H1 (cell line): ENCODE measurements around the gene CNBD2. TPM values are rescaled to one million over a fixed set of nuclear protein-coding genes. Genes with fewer than 3 reads are reported as not detected.

Experiments
- CTCF ChIA-PET: fragments of 300-600 bp; sonication (Branson Sonifier 250); formaldehyde crosslinking; loops from one replicate; lab custom pipeline; 2021; ENCODE audit not compliant: partially characterized antibody; lab: Charles Lee
- POLR2A ChIA-PET: fragments of 300-600 bp; sonication (Branson Sonifier 250); formaldehyde crosslinking; loops from one replicate; lab custom pipeline; 2021; ENCODE audit warnings: inconsistent platforms; ENCODE audit not compliant: partially characterized antibody; lab: Charles Lee
- DNase-seq, 2 experiments: peaks; one replicate each; pipeline versions ENCODE4 v3.0.0 to v3.0.0-alpha.2; 2010 to 2022; ENCODE audit warnings: low spot score in 2 of 2, low read depth in 1 of 2, mixed read lengths in 1 of 2
- FAIRE-seq: peaks from 2 replicates; lab custom pipeline; 2011; peaks lifted over from hg19 to GRCh38; lab: Jason Lieb, UNC
- H2AFZ ChIP-seq: 2 replicates; pipeline ENCODE4 v1.8.1; 2012; ENCODE audit warnings: low read length, inconsistent platforms
- H2AK5ac ChIP-seq: 2 replicates; pipeline ENCODE4 v1.6.1; 2013; ENCODE audit warnings: low read depth, low read length
- H2BK120ac ChIP-seq: replicated peaks from 2 replicates; pipeline ENCODE3; 2013; ENCODE audit warnings: low read depth, low read length, inconsistent platforms
- H2BK12ac ChIP-seq: 2 replicates; pipeline ENCODE4 v1.6.1; 2013; ENCODE audit warnings: low read depth, low read length
- H2BK15ac ChIP-seq: 2 replicates; pipeline ENCODE4 v1.6.1; 2013; ENCODE audit warnings: low read length
- H2BK20ac ChIP-seq: 2 replicates; pipeline ENCODE4 v1.6.1; 2013; ENCODE audit warnings: low read length
- H2BK5ac ChIP-seq: 2 replicates; pipeline ENCODE4 v1.6.1; 2013; ENCODE audit warnings: low read depth, low read length
- H3K14ac ChIP-seq: 2 replicates; pipeline ENCODE4 v1.6.1; 2013; ENCODE audit warnings: inconsistent platforms; ENCODE audit not compliant: insufficient read length
- H3K18ac ChIP-seq: 2 replicates; pipeline ENCODE4 v1.6.1; 2013; ENCODE audit warnings: low read length; ENCODE audit errors: extremely low read depth
- H3K23ac ChIP-seq: 2 replicates; pipeline ENCODE4 v1.6.1; 2013; ENCODE audit warnings: inconsistent platforms; ENCODE audit not compliant: insufficient read length
- H3K23me2 ChIP-seq: 2 replicates; pipeline ENCODE4 v1.6.1; 2013; ENCODE audit warnings: low read depth, low read length
- H3K27ac ChIP-seq: 2 replicates; pipeline ENCODE4 v1.6.1; 2011; ENCODE audit warnings: low read depth, low read length, inconsistent platforms
- H3K27me3 ChIP-seq, 4 experiments: replicated peaks in 1 of 4; 1 replicate in 1 of 4; 2 replicates in 3 of 4; pipeline versions ENCODE4 v1.6.1 to v1.8.1; 2011 to 2013; ENCODE audit warnings: low read length in 3 of 4, mild to moderate bottlenecking in 3 of 4, inconsistent platforms in 2 of 4, mixed read lengths in 2 of 4, moderate library complexity in 1 of 4; ENCODE audit not compliant: control insufficient read depth in 3 of 4, insufficient read depth in 3 of 4; ENCODE audit errors: extremely low read depth in 1 of 4
- H3K36me3 ChIP-seq, 4 experiments: 2 replicates each; pipeline versions ENCODE4 v1.6.1 to v1.8.1; 2011 to 2013; ENCODE audit warnings: mild to moderate bottlenecking in 4 of 4, low read length in 3 of 4, moderate library complexity in 2 of 4, control low read depth in 1 of 4, inconsistent platforms in 1 of 4; ENCODE audit not compliant: insufficient read depth in 4 of 4, control insufficient read depth in 2 of 4
- H3K4ac ChIP-seq: replicated peaks from 2 replicates; pipeline ENCODE3; 2013; ENCODE audit warnings: low read length, low read depth, mixed read lengths, inconsistent platforms; ENCODE audit not compliant: insufficient read length
- H3K4me1 ChIP-seq, 4 experiments: replicated peaks in 1 of 4; 1 replicate in 1 of 4; 2 replicates in 3 of 4; pipeline versions ENCODE4 v1.6.1 to v1.8.1; 2011 to 2013; ENCODE audit warnings: low read length in 3 of 4, inconsistent platforms in 2 of 4, mixed read lengths in 1 of 4; ENCODE audit not compliant: insufficient read depth in 4 of 4, control insufficient read depth in 3 of 4
- H3K4me2 ChIP-seq, 2 experiments: 2 replicates each; pipeline versions ENCODE4 v1.6.1 to v1.8.1; 2011 to 2013; ENCODE audit warnings: low read depth in 2 of 2, low read length in 2 of 2, control low read depth in 1 of 2, inconsistent platforms in 1 of 2, mild to moderate bottlenecking in 1 of 2; ENCODE audit not compliant: insufficient read depth in 1 of 2
- H3K4me3 ChIP-seq, 4 experiments: fragments of 200-600, 300-600 bp in 1 of 4; sonication (generic), shearing (Covaris generic), sonication (Bioruptor Twin) in 1 of 4; 2 replicates each; pipeline versions ENCODE4 v1.5.1 to v1.8.1; 2011 to 2016; ENCODE audit warnings: low read length in 4 of 4, low read depth in 3 of 4, control low read depth in 2 of 4, inconsistent platforms in 2 of 4, mild to moderate bottlenecking in 2 of 4, mixed read lengths in 1 of 4, moderate library complexity in 1 of 4; ENCODE audit not compliant: insufficient read depth in 2 of 4; ENCODE audit errors: extremely low read depth in 1 of 4
- H3K56ac ChIP-seq: replicated peaks from 2 replicates; pipeline ENCODE3; 2013; ENCODE audit warnings: low read depth, mild to moderate bottlenecking, mixed read lengths, low read length, inconsistent platforms; ENCODE audit not compliant: insufficient read length
- H3K79me1 ChIP-seq: 2 replicates; pipeline ENCODE4 v1.6.1; 2013; ENCODE audit warnings: low read depth, low read length, control low read depth
- H3K79me2 ChIP-seq, 2 experiments: 2 replicates each; pipeline versions ENCODE4 v1.6.1 to v1.8.1; 2012 to 2013; ENCODE audit warnings: low read length in 2 of 2, mild to moderate bottlenecking in 2 of 2, inconsistent platforms in 1 of 2; ENCODE audit not compliant: insufficient read depth in 2 of 2, control insufficient read depth in 1 of 2
- H3K9ac ChIP-seq, 4 experiments: replicated peaks in 1 of 4; 1 replicate in 1 of 4; 2 replicates in 3 of 4; pipeline versions ENCODE4 v1.6.1 to v1.8.1; 2011 to 2013; ENCODE audit warnings: low read depth in 3 of 4, low read length in 3 of 4, control low read depth in 2 of 4, mild to moderate bottlenecking in 2 of 4, moderate library complexity in 2 of 4, inconsistent platforms in 1 of 4; ENCODE audit errors: extremely low read depth in 1 of 4
- H3K9me3 ChIP-seq, 2 experiments: 2 replicates each; pipeline versions ENCODE4 v1.6.1 to v1.8.1; 2012 to 2013; ENCODE audit warnings: mild to moderate bottlenecking in 2 of 2, moderate library complexity in 2 of 2, control low read depth in 1 of 2, inconsistent platforms in 1 of 2, low read depth in 1 of 2, low read length in 1 of 2, mixed read lengths in 1 of 2; ENCODE audit not compliant: insufficient read depth in 2 of 2
- H4K20me1 ChIP-seq, 2 experiments: replicated peaks in 1 of 2; 2 replicates each; pipeline versions ENCODE3 to v1.8.1; 2011 to 2013; ENCODE audit warnings: inconsistent platforms in 2 of 2, low read length in 2 of 2, mild to moderate bottlenecking in 1 of 2; ENCODE audit not compliant: insufficient read depth in 2 of 2, control insufficient read depth in 1 of 2
- H4K5ac ChIP-seq: 2 replicates; pipeline ENCODE4 v1.6.1; 2013; ENCODE audit warnings: low read length, low read depth, mixed read lengths, inconsistent platforms; ENCODE audit not compliant: insufficient read length
- H4K8ac ChIP-seq: 2 replicates; pipeline ENCODE4 v1.8.0; 2013; ENCODE audit warnings: mild to moderate bottlenecking, moderate library complexity, low read length, inconsistent platforms; ENCODE audit not compliant: insufficient read depth; ENCODE audit errors: extremely low read depth
- H4K91ac ChIP-seq: replicated peaks from 2 replicates; pipeline ENCODE3; 2013; ENCODE audit warnings: low read length, mixed read lengths, inconsistent platforms; ENCODE audit not compliant: insufficient read length
- CEBPB ChIP-seq: IDR thresholded peaks from 2 replicates; pipeline ENCODE4 v1.6.1; 2012; ENCODE audit warnings: low read depth, low read length
- CHD2 ChIP-seq: IDR thresholded peaks from 2 replicates; pipeline ENCODE4 v1.6.1; 2012; ENCODE audit warnings: low read length, improper control_type of control experiment
- FOSL1 ChIP-seq: IDR thresholded peaks from 2 replicates; pipeline ENCODE4 v1.6.1; 2011; ENCODE audit warnings: mild to moderate bottlenecking, low read depth, low read length, moderate library complexity; ENCODE audit not compliant: insufficient read depth
- HDAC6 ChIP-seq: IDR thresholded peaks from one replicate; pipeline ENCODE4 v1.7.1; 2012; ENCODE audit warnings: low read depth, mild to moderate bottlenecking, inconsistent platforms, low read length, moderate library complexity
- MAFK ChIP-seq: IDR thresholded peaks from 2 replicates; pipeline ENCODE4 v1.6.1; 2012; ENCODE audit warnings: low read depth, mild to moderate bottlenecking, improper control_type of control experiment, low read length
- PHF8 ChIP-seq: fragments of 200-600 bp; sonication (generic); conservative IDR thresholded peaks from 2 replicates; pipeline ENCODE4 v1.7.1; 2012; ENCODE audit warnings: low read depth, mild to moderate bottlenecking, inconsistent platforms, low read length, moderate library complexity
- POLR2AphosphoS5 ChIP-seq: IDR thresholded peaks from 2 replicates; pipeline ENCODE4 v1.6.1; 2011; ENCODE audit warnings: low read depth, low read length
- RAD21 ChIP-seq, 2 experiments: IDR thresholded peaks in 1 of 2; conservative IDR thresholded peaks in 1 of 2; 2 replicates each; pipeline ENCODE4 v1.6.1; 2011; ENCODE audit warnings: low read depth in 2 of 2, low read length in 2 of 2, improper control_type of control experiment in 1 of 2, inconsistent platforms in 1 of 2, mild to moderate bottlenecking in 1 of 2, moderate library complexity in 1 of 2
- RNF2 ChIP-seq: fragments of 200-900, 300-1000 bp; sonication (generic); IDR thresholded peaks from 2 replicates; pipeline ENCODE4 v1.7.1; 2016; ENCODE audit warnings: borderline replicate concordance, low read depth, mild to moderate bottlenecking, antibody characterized with exemption, low read length; ENCODE audit not compliant: poor library complexity, severe bottlenecking; ENCODE audit errors: missing control alignments
- SAP30 ChIP-seq: fragments of 300-600 bp; sonication (generic); IDR thresholded peaks from 2 replicates; pipeline ENCODE4 v1.7.1; 2012; ENCODE audit warnings: low read length, moderate library complexity, mild to moderate bottlenecking, inconsistent platforms; ENCODE audit not compliant: insufficient read depth, insufficient replicate concordance
- TBP ChIP-seq: IDR thresholded peaks from 2 replicates; pipeline ENCODE4 v1.6.1; 2011; ENCODE audit warnings: low read depth, low read length, improper control_type of control experiment
- WGBS, 2 experiments: shearing (Covaris generic) in 1 of 2; methylation state at CpG; one replicate each; pipeline versions ENCODE4 v1.1.6 to v1.1.7; 2013 to 2015; ENCODE audit warnings: low lambda C conversion rate in 2 of 2, mixed read lengths in 2 of 2, inconsistent platforms in 1 of 2, low coverage in 1 of 2, missing lambda C conversion rate in 1 of 2; ENCODE audit not compliant: insufficient replicate concordance in 2 of 2, insufficient coverage in 1 of 2, insufficient read length in 1 of 2; ENCODE audit errors: extremely low coverage in 1 of 2, missing lambda C conversion rate in 1 of 2; 5-methylcytosine and 5-hydroxymethylcytosine counted together
- polyA plus RNA-seq, 7 experiments: library from polyadenylated mRNA; depleted of rRNA in 3 of 7; stranded (reverse) in 5 of 7; unstranded in 2 of 7; fragments of >200 nt in 5 of 7; fragments of 200-250 nt in 2 of 7; gene quantifications; 1 replicate in 5 of 7; 2 replicates in 1 of 7; 4 replicates in 1 of 7; pipeline versions ENCODE4 v1.2.1 to v1.2.3, GENCODE V29; 2011 to 2013; ENCODE audit warnings: missing spikeins in 2 of 7, mixed read lengths in 2 of 7
- total RNA-seq: library from RNA; stranded (reverse); fragmentation: NEBNext Ultra II Directional; extraction: Animal tissue kit (Norgen Biotek cat#: 25700); gene quantifications from 2 replicates; pipeline ENCODE4 v1.2.1, GENCODE V29; 2021
- TF ChIP-seq, protein P1 (sequence below): IDR thresholded peaks from 2 replicates; pipeline ENCODE4 v1.6.1; 2011; ENCODE audit warnings: low read depth, mild to moderate bottlenecking, low read length; ENCODE audit not compliant: insufficient read depth

Gene CNBD2
- total and polyA plus RNA-seq, 2 of the 8 experiments (the other 6 are each of a cell fraction or from before 2014, with no cell fraction given) = 2.6 to 4.5 TPM

DNA sequence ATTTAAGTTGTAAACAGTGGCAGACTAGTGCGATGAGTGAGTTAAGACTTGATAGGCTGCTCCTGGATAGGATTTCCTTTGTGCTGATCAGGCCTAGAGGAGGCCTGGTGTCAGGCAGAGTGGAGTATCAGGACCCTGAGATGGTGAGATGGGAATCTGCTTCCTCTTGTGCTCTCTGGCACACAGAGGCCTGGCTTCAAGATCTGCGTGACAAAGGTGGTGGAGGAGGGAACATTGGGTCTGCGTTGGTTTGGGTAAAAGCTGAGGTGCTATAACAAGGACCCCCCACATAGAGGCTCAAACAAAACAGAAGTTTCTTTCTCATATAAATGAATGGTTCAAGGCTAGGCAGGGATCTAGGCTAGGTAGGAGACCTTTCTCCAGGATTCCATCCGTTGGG, 34.3 kb upstream of the CNBD2 start:
- Histone ChIP-seq H2BK5ac (peak overlapping the region; percentile 67), H3K18ac (peak overlapping the region; percentile 36; the same call in 1 of the 2 replicates), H4K5ac (no peak overlapping the region), H3K9ac (no peak overlapping the region), H3K27ac (peak overlapping the region; percentile 30), H3K23ac (no peak overlapping the region), H3K14ac (no peak overlapping the region), H3K56ac (no peak overlapping the region), H4K8ac (no peak overlapping the region), H4K20me1 (no peaks in the 10 kb centered on the region), H2BK20ac (no peak overlapping the region), H3K4me2 (peak overlapping the region; percentile 26 to 30; a peak in 3 of 4 replicates), H3K4me3 (peak overlapping the region in 1 of 4 experiments; percentile 27; a peak in 1 of 8 replicates), H3K23me2 (peaks cover 2% of the 10 kb centered on the region; the same call in 1 of the 2 replicates), H3K4ac (no peak overlapping the region), H4K91ac (no peak overlapping the region), H3K9me3 (no peaks in the 10 kb centered on the region), H3K36me3 (peaks cover 7 to 25% (median 10%) of the 10 kb centered on the region in 4 experiments; a peak in 7 of 8 replicates), H2BK15ac (no peak overlapping the region), H2AFZ (no peak overlapping the region), H3K79me1 (no peaks in the 10 kb centered on the region), H3K79me2 (no peaks in the 10 kb centered on the region), H2AK5ac (no peak overlapping the region), H3K4me1 (peaks cover 6 to 12% (median 10%) of the 10 kb centered on the region in 4 experiments; a peak in 5 of 7 replicates), H2BK120ac (no peak overlapping the region), H3K27me3 (no peaks in the 10 kb centered on the region; a peak in 1 of 7 replicates), H2BK12ac (no peak overlapping the region)
- FAIRE-seq = peak; percentile 42
- POLR2A ChIA-PET = interaction anchor here (1.1 to 3.0 kb wide), 4 partner anchors 12 to 192 kb away, joined by 5 to 16 read pairs (median 10); partner anchors contain the start of genes RBM39 and SCAND1
- CTCF ChIA-PET = interaction anchor here (0.5 to 1.6 kb wide), 3 partner anchors 9 to 27 kb away, joined by 3 to 6 read pairs (median 6); no protein-coding TSS in a partner anchor
- DNase-seq = peak in 1 of 2 experiments; percentile 29
- WGBS, 2 experiments = 60% methylated on average over 4 of the region's 4 CpGs; no CpG with 5 or more reads in 1 of the 2 experiments
- TF ChIP-seq HDAC6 = no peak
- TF ChIP-seq CEBPB = no peak
- TF ChIP-seq PHF8 = no peak
- TF ChIP-seq CHD2 = no peak
- no peak for TF ChIP-seq FOSL1
- no peak for TF ChIP-seq RNF2
- TF ChIP-seq, protein P1, sequence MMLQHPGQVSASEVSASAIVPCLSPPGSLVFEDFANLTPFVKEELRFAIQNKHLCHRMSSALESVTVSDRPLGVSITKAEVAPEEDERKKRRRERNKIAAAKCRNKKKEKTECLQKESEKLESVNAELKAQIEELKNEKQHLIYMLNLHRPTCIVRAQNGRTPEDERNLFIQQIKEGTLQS = no peak
- 0 out of 2 replicates have a peak, but pooled peaks have one; percentile 40 for TF ChIP-seq TBP
- TF ChIP-seq SAP30 = no peak
- no peak for TF ChIP-seq RAD21 (IDR thresholded peaks at IDR 0.05 in 1 of 2, conservative IDR thresholded peaks at IDR 0.05 in 1 of 2; ENCODE audit: low read depth in 2 of 2, low read length in 2 of 2)
- no peak for TF ChIP-seq MAFK
- peak; percentile 52; the same call in 1 of the 2 replicates for TF ChIP-seq POLR2AphosphoS5
